SK-N-SH (cell line): ENCODE measurements around the gene DLL1. TPM values are rescaled to one million over a fixed set of nuclear protein-coding genes. Genes with fewer than 3 reads are reported as not detected.

Experiments used
- CTCF ChIA-PET: fragments of 300-600, 350-600 bp; formaldehyde crosslinking; extraction: SDS; loops from one replicate; lab custom pipeline; 2021; lab: Yijun Ruan, JAX
- POLR2A ChIA-PET: fragments of 350-600 bp; sonication (Branson Sonifier 250); formaldehyde crosslinking; extraction: SDS; loops from one replicate; lab custom pipeline; 2020; ENCODE audit warnings: antibody characterized with exemption, inconsistent platforms; lab: Yijun Ruan, JAX
- DNase-seq: peaks from one replicate; pipeline ENCODE4 v3.0.0; 2012
- H2AFZ ChIP-seq: fragments of 200-600 bp; sonication (generic); 2 replicates; pipeline ENCODE4 v1.8.1; 2016; ENCODE audit warnings: antibody characterized with exemption, mild to moderate bottlenecking, low read depth
- H3F3A ChIP-seq: fragments of 200-600 bp; sonication (generic); replicated peaks from 2 replicates; pipeline ENCODE3; 2016; ENCODE audit warnings: antibody characterized with exemption, mild to moderate bottlenecking; ENCODE audit not compliant: insufficient read depth
- H3K27ac ChIP-seq, 2 experiments: fragments of 200-500 bp in 1 of 2; fragments of 200-600 bp in 1 of 2; sonication (Bioruptor generic) in 1 of 2; sonication (generic), shearing (Covaris generic) in 1 of 2; 2 replicates each; pipeline versions ENCODE4 v1.5.1 to v1.6.1; 2014 to 2016; ENCODE audit warnings: low read depth in 2 of 2, inconsistent platforms in 1 of 2, low read length in 1 of 2, mild to moderate bottlenecking in 1 of 2, mixed read lengths in 1 of 2
- H3K27me3 ChIP-seq: fragments of 200-600 bp; sonication (generic), shearing (Covaris generic); 2 replicates; pipeline ENCODE4 v1.6.1; 2016; ENCODE audit warnings: mixed run types; ENCODE audit not compliant: insufficient read depth
- H3K36me3 ChIP-seq, 2 experiments: fragments of 200-500 bp in 1 of 2; fragments of 200-600 bp in 1 of 2; sonication (Bioruptor generic) in 1 of 2; sonication (generic) in 1 of 2; replicated peaks in 1 of 2; 2 replicates each; pipeline versions ENCODE3 to v1.5.1; 2014 to 2016; ENCODE audit warnings: low read length in 1 of 2, mild to moderate bottlenecking in 1 of 2; ENCODE audit not compliant: insufficient read depth in 2 of 2, control insufficient read depth in 1 of 2
- H3K4me1 ChIP-seq, 2 experiments: fragments of 200-500 bp in 1 of 2; fragments of 200-600 bp in 1 of 2; sonication (Bioruptor generic) in 1 of 2; sonication (generic), shearing (Covaris generic) in 1 of 2; 2 replicates each; pipeline versions ENCODE4 v1.5.1 to v1.6.1; 2014 to 2016; ENCODE audit warnings: low read depth in 1 of 2, low read length in 1 of 2, mixed run types in 1 of 2; ENCODE audit not compliant: insufficient read depth in 2 of 2, control insufficient read depth in 1 of 2
- H3K4me2 ChIP-seq: fragments of 200-600 bp; sonication (generic), shearing (Covaris generic); 2 replicates; pipeline ENCODE4 v1.6.1; 2017; ENCODE audit warnings: mixed run types
- H3K4me3 ChIP-seq, 2 experiments: fragments of 200-500 bp in 1 of 2; fragments of 200-600 bp in 1 of 2; sonication (Bioruptor generic) in 1 of 2; sonication (generic), shearing (Covaris generic) in 1 of 2; 2 replicates each; pipeline versions ENCODE4 v1.5.1 to v1.8.1; 2014 to 2016; ENCODE audit warnings: low read depth in 2 of 2, inconsistent platforms in 1 of 2, low read length in 1 of 2, mild to moderate bottlenecking in 1 of 2, mixed read lengths in 1 of 2, moderate library complexity in 1 of 2
- H3K79me2 ChIP-seq: fragments of 200-600 bp; sonication (generic); 2 replicates; pipeline ENCODE4 v1.8.1; 2017; ENCODE audit warnings: mild to moderate bottlenecking; ENCODE audit not compliant: insufficient read depth
- H3K9ac ChIP-seq: fragments of 200-600 bp; sonication (generic); 2 replicates; pipeline ENCODE4 v1.6.1; 2017; ENCODE audit warnings: mixed run types
- H3K9me2 ChIP-seq: fragments of 200-600 bp; sonication (generic); 2 replicates; pipeline ENCODE4 v1.6.1; 2017; ENCODE audit warnings: mixed run types
- H3K9me3 ChIP-seq: fragments of 200-600 bp; sonication (generic); 2 replicates; pipeline ENCODE4 v1.6.1; 2017; ENCODE audit warnings: mixed run types, mild to moderate bottlenecking, moderate library complexity
- H4K20me1 ChIP-seq: fragments of 200-600 bp; sonication (generic); 2 replicates; pipeline ENCODE4 v1.6.1; 2017; ENCODE audit warnings: mild to moderate bottlenecking, mixed run types; ENCODE audit not compliant: insufficient read depth
- ELF1 ChIP-seq: IDR thresholded peaks from 2 replicates; pipeline ENCODE4 v1.4.0; 2012
- EP300 ChIP-seq, 2 experiments: IDR thresholded peaks; 2 replicates each; pipeline versions ENCODE4 v1.4.0 to v1.6.1; 2012; ENCODE audit warnings: borderline replicate concordance in 1 of 2, low read depth in 1 of 2, low read length in 1 of 2
- EZH2phosphoT487 ChIP-seq: fragments of 200-600 bp; sonication (generic); IDR thresholded peaks from 2 replicates; pipeline ENCODE4 v1.6.1; 2017; ENCODE audit warnings: low read depth, mixed run types, mild to moderate bottlenecking, antibody characterized with exemption, moderate library complexity, borderline replicate concordance
- FOSL2 ChIP-seq: IDR thresholded peaks from 2 replicates; pipeline ENCODE4 v1.4.0; 2012; ENCODE audit warnings: low read depth, mild to moderate bottlenecking, moderate library complexity, borderline replicate concordance
- FOXJ3 ChIP-seq: sonication (generic); formaldehyde crosslinking; IDR thresholded peaks from 2 replicates; pipeline ENCODE4 v1.5.1; 2020; ENCODE audit warnings: mild to moderate bottlenecking, missing genetic modification reagents
- GATA2 ChIP-seq: sonication (generic); formaldehyde crosslinking; IDR thresholded peaks from 2 replicates; pipeline ENCODE4 v1.5.0; 2020; ENCODE audit warnings: mild to moderate bottlenecking, missing genetic modification reagents
- JUND ChIP-seq: IDR thresholded peaks from 2 replicates; pipeline ENCODE4 v1.4.0; 2012
- MEF2A ChIP-seq: IDR thresholded peaks from 2 replicates; pipeline ENCODE4 v1.4.0; 2012; ENCODE audit warnings: low read depth, borderline replicate concordance
- NFIC ChIP-seq: IDR thresholded peaks from 2 replicates; pipeline ENCODE4 v1.4.0; 2012; ENCODE audit warnings: borderline replicate concordance
- RAD21 ChIP-seq: IDR thresholded peaks from 2 replicates; pipeline ENCODE4 v1.6.1; 2012; ENCODE audit warnings: mild to moderate bottlenecking, low read length
- RCOR1 ChIP-seq: fragments of 150-350 bp; IDR thresholded peaks from 2 replicates; pipeline ENCODE4 v1.6.1; 2017; ENCODE audit warnings: antibody characterized with exemption, low read length
- RFX5 ChIP-seq: IDR thresholded peaks from 2 replicates; pipeline ENCODE4 v1.6.1; 2012; ENCODE audit warnings: mild to moderate bottlenecking, improper control_type of control experiment, low read length
- SIN3A ChIP-seq: IDR thresholded peaks from 2 replicates; pipeline ENCODE4 v1.6.1; 2012; ENCODE audit warnings: low read depth, mild to moderate bottlenecking, low read length, moderate library complexity, borderline replicate concordance
- TCF12 ChIP-seq: IDR thresholded peaks from 2 replicates; pipeline ENCODE4 v1.4.0; 2012
- WGBS: methylation state at CpG from one replicate; pipeline ENCODE4 v1.1.6; 2017; ENCODE audit warnings: low lambda C conversion rate; 5-methylcytosine and 5-hydroxymethylcytosine counted together
- polyA plus RNA-seq, 3 experiments: library from polyadenylated mRNA; depleted of rRNA; stranded (reverse); fragments of >200 nt; gene quantifications; 2 replicates each; pipeline ENCODE4 v1.2.3, GENCODE V29; 2012
- TF ChIP-seq, protein P1 (sequence below): IDR thresholded peaks from 2 replicates; pipeline ENCODE4 v1.6.1; 2012; ENCODE audit warnings: mild to moderate bottlenecking, low read depth, low read length, moderate library complexity
- TF ChIP-seq, protein P2 (sequence below): fragments of 150-350 bp; IDR thresholded peaks from 2 replicates; pipeline ENCODE4 v1.6.1; 2017; ENCODE audit warnings: antibody characterized with exemption, low read length, low read depth, borderline replicate concordance
- TF ChIP-seq, protein P3 (sequence below): IDR thresholded peaks from 2 replicates; pipeline ENCODE4; 2012
- TF ChIP-seq, protein P4 (sequence below): IDR thresholded peaks from 2 replicates; pipeline ENCODE4 v1.4.0; 2012; ENCODE audit warnings: low read depth, borderline replicate concordance
- TF ChIP-seq, protein P5 (sequence below): fragments of 200-600 bp; sonication (generic); IDR thresholded peaks from 2 replicates; pipeline ENCODE4 v1.6.1; 2017; ENCODE audit warnings: antibody characterized with exemption, mild to moderate bottlenecking, moderate library complexity

Gene DLL1
- polyA plus RNA-seq, 1 of the 3 experiments (the other 2 are of a cell fraction): 0.25 TPM

DNA sequence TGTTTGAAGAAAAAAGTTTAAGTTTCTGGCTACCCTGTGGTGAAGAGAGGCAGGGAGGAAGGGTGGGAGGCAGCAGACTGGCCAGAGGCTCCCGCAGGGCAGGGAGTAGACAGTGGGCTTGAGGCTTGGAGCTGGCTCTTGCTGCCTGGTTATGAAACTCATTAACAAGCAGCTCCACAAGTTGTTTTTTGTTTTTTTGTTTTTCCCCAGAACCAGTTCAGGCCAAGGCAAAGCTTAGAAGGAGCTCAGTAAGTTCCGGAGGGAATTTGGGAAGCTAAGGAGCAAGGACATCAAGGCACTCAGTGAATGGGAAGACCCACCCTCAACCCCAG lies 4.0 kb downstream of the DLL1 start:
- 78% methylated on average over 2 of the region's 2 CpGs for WGBS
- no peak overlapping the region for H3K9ac ChIP-seq
- no peaks in the 10 kb centered on the region for H3K9me3 ChIP-seq
- H3K27me3 ChIP-seq: peaks cover 49% of the 10 kb centered on the region
- H3K4me2 ChIP-seq: no peak overlapping the region
- no peaks in the 10 kb centered on the region for H3K36me3 ChIP-seq
- DNase-seq: no peak
- ChIA-PET CTCF (interaction anchor here (1.5 to 2.9 kb wide), 4 partner anchors 14 to 497 kb away, joined by 3 to 18 read pairs (median 6); no protein-coding TSS in a partner anchor), POLR2A (interaction anchor here (0.7 kb wide), 1 partner anchor 196 kb away, joined by 3 read pairs; no protein-coding TSS in a partner anchor)
- no peaks in the 10 kb centered on the region for H3K9me2 ChIP-seq
- H3K4me1 ChIP-seq: peaks cover 0 to 32% of the 10 kb centered on the region in 2 experiments; a peak in 2 of 4 replicates
- TF ChIP-seq, protein P1, sequence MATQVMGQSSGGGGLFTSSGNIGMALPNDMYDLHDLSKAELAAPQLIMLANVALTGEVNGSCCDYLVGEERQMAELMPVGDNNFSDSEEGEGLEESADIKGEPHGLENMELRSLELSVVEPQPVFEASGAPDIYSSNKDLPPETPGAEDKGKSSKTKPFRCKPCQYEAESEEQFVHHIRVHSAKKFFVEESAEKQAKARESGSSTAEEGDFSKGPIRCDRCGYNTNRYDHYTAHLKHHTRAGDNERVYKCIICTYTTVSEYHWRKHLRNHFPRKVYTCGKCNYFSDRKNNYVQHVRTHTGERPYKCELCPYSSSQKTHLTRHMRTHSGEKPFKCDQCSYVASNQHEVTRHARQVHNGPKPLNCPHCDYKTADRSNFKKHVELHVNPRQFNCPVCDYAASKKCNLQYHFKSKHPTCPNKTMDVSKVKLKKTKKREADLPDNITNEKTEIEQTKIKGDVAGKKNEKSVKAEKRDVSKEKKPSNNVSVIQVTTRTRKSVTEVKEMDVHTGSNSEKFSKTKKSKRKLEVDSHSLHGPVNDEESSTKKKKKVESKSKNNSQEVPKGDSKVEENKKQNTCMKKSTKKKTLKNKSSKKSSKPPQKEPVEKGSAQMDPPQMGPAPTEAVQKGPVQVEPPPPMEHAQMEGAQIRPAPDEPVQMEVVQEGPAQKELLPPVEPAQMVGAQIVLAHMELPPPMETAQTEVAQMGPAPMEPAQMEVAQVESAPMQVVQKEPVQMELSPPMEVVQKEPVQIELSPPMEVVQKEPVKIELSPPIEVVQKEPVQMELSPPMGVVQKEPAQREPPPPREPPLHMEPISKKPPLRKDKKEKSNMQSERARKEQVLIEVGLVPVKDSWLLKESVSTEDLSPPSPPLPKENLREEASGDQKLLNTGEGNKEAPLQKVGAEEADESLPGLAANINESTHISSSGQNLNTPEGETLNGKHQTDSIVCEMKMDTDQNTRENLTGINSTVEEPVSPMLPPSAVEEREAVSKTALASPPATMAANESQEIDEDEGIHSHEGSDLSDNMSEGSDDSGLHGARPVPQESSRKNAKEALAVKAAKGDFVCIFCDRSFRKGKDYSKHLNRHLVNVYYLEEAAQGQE: no peak
- no peak for TF ChIP-seq FOXJ3 (CRISPR knock-in tag)
- TF ChIP-seq FOSL2: no peak
- TF ChIP-seq ELF1: no peak
- no peak for TF ChIP-seq RFX5
- TF ChIP-seq TCF12: no peak
- no peak for TF ChIP-seq EZH2phosphoT487
- no peak for TF ChIP-seq RCOR1
- TF ChIP-seq MEF2A: no peak
- no peak for TF ChIP-seq JUND
- TF ChIP-seq SIN3A: no peak
- TF ChIP-seq, protein P2, sequence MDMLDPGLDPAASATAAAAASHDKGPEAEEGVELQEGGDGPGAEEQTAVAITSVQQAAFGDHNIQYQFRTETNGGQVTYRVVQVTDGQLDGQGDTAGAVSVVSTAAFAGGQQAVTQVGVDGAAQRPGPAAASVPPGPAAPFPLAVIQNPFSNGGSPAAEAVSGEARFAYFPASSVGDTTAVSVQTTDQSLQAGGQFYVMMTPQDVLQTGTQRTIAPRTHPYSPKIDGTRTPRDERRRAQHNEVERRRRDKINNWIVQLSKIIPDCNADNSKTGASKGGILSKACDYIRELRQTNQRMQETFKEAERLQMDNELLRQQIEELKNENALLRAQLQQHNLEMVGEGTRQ: no peak
- TF ChIP-seq, protein P3, sequence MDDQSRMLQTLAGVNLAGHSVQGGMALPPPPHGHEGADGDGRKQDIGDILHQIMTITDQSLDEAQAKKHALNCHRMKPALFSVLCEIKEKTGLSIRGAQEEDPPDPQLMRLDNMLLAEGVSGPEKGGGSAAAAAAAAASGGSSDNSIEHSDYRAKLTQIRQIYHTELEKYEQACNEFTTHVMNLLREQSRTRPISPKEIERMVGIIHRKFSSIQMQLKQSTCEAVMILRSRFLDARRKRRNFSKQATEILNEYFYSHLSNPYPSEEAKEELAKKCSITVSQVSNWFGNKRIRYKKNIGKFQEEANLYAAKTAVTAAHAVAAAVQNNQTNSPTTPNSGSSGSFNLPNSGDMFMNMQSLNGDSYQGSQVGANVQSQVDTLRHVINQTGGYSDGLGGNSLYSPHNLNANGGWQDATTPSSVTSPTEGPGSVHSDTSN: no peak
- TF ChIP-seq, protein P4, sequence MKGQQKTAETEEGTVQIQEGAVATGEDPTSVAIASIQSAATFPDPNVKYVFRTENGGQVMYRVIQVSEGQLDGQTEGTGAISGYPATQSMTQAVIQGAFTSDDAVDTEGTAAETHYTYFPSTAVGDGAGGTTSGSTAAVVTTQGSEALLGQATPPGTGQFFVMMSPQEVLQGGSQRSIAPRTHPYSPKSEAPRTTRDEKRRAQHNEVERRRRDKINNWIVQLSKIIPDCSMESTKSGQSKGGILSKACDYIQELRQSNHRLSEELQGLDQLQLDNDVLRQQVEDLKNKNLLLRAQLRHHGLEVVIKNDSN: no peak
- TF ChIP-seq RAD21: no peak
- TF ChIP-seq, protein P5, sequence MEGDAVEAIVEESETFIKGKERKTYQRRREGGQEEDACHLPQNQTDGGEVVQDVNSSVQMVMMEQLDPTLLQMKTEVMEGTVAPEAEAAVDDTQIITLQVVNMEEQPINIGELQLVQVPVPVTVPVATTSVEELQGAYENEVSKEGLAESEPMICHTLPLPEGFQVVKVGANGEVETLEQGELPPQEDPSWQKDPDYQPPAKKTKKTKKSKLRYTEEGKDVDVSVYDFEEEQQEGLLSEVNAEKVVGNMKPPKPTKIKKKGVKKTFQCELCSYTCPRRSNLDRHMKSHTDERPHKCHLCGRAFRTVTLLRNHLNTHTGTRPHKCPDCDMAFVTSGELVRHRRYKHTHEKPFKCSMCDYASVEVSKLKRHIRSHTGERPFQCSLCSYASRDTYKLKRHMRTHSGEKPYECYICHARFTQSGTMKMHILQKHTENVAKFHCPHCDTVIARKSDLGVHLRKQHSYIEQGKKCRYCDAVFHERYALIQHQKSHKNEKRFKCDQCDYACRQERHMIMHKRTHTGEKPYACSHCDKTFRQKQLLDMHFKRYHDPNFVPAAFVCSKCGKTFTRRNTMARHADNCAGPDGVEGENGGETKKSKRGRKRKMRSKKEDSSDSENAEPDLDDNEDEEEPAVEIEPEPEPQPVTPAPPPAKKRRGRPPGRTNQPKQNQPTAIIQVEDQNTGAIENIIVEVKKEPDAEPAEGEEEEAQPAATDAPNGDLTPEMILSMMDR: no peak
- TF ChIP-seq EP300 (IDR thresholded peaks at IDR 0.05; ENCODE audit: borderline replicate concordance in 1 of 2, low read depth in 1 of 2, low read length in 1 of 2): no peak
- no peak for TF ChIP-seq GATA2 (CRISPR knock-in tag)
- TF ChIP-seq NFIC: no peak
- no peak overlapping the region for H2AFZ ChIP-seq
- no peak overlapping the region for H3K27ac ChIP-seq
- H4K20me1 ChIP-seq: no peaks in the 10 kb centered on the region
- no peak overlapping the region for H3K4me3 ChIP-seq
- no peaks in the 10 kb centered on the region for H3K79me2 ChIP-seq
- H3F3A ChIP-seq: no peaks in the 10 kb centered on the region
